Measurements from ENCODE around the gene AGO3. TPM values are rescaled to one million over a fixed set of nuclear protein-coding genes. Genes with fewer than 3 reads are reported as not detected.

The AGO3 gene
- total RNA-seq, 1 donor from 2014 or later, result 29.2 TPM

- Mint-ChIP-seq H3K9me3 (no peaks in the 10 kb centered on the region), H3K4me3 (no peak overlapping the region), H3K4me1 (peaks cover 3% of the 10 kb centered on the region), H3K27me3 (ENCODE audit: low read depth) (no peaks in the 10 kb centered on the region), H3K27ac (ENCODE audit: unreplicated experiment) (no peak overlapping the region), H3K36me3 (ENCODE audit: low read depth) (peaks cover 12% of the 10 kb centered on the region)
- TF ChIP-seq CTCF (conservative IDR thresholded peaks at IDR 0.05), result no peak
- DNase-seq (ENCODE audit: low read depth, low spot score), result no peak
These were observed 37.6 kb upstream of the AGO3 start for GRCh38 chr1:35893051-35893879.

GRCh38 chr1:35894183-35894582, 36.7 kb upstream of the AGO3 start:
- Mint-ChIP-seq H3K9me3 (no peaks in the 10 kb centered on the region), H3K27ac (ENCODE audit: unreplicated experiment) (no peak overlapping the region), H3K27me3 (ENCODE audit: low read depth) (no peaks in the 10 kb centered on the region), H3K4me3 (no peak overlapping the region), H3K4me1 (peaks cover 3% of the 10 kb centered on the region), H3K36me3 (ENCODE audit: low read depth) (peaks cover 13% of the 10 kb centered on the region)
- no peak for TF ChIP-seq CTCF (conservative IDR thresholded peaks at IDR 0.05)
- DNase-seq (ENCODE audit: low read depth, low spot score), result no peak

GRCh38 chr1:35894656-35895055, 36.2 kb upstream of the AGO3 start:
- H3K4me1 Mint-ChIP-seq, result peaks cover 3% of the 10 kb centered on the region
- DNase-seq (ENCODE audit: low read depth, low spot score), result no peak
- H3K27ac Mint-ChIP-seq (ENCODE audit: unreplicated experiment), result no peak overlapping the region
- H3K36me3 Mint-ChIP-seq (ENCODE audit: low read depth), result peaks cover 13% of the 10 kb centered on the region
- no peaks in the 10 kb centered on the region for H3K27me3 Mint-ChIP-seq (ENCODE audit: low read depth)
- no peak overlapping the region for H3K4me3 Mint-ChIP-seq
- no peaks in the 10 kb centered on the region for H3K9me3 Mint-ChIP-seq
- TF ChIP-seq CTCF (conservative IDR thresholded peaks at IDR 0.05), result no peak

GRCh38 chr1:35899941-35900340, 31.0 kb upstream of the AGO3 start:
- H3K27me3 Mint-ChIP-seq (ENCODE audit: low read depth), result no peaks in the 10 kb centered on the region
- TF ChIP-seq CTCF (conservative IDR thresholded peaks at IDR 0.05), result no peak
- H3K9me3 Mint-ChIP-seq, result no peaks in the 10 kb centered on the region
- H3K4me1 Mint-ChIP-seq, result no peaks in the 10 kb centered on the region
- H3K36me3 Mint-ChIP-seq (ENCODE audit: low read depth), result peaks cover 14% of the 10 kb centered on the region
- H3K27ac Mint-ChIP-seq (ENCODE audit: unreplicated experiment), result no peak overlapping the region
- H3K4me3 Mint-ChIP-seq, result no peak overlapping the region
- no peak for DNase-seq (ENCODE audit: low read depth, low spot score)

- H3K36me3 Mint-ChIP-seq (ENCODE audit: low read depth), result peaks cover 14% of the 10 kb centered on the region
- H3K9me3 Mint-ChIP-seq, result no peaks in the 10 kb centered on the region
- H3K4me3 Mint-ChIP-seq, result no peak overlapping the region
- H3K27ac Mint-ChIP-seq (ENCODE audit: unreplicated experiment), result no peak overlapping the region
- no peak for TF ChIP-seq CTCF (conservative IDR thresholded peaks at IDR 0.05)
- H3K4me1 Mint-ChIP-seq, result no peaks in the 10 kb centered on the region
- DNase-seq (ENCODE audit: low read depth, low spot score), result no peak
- H3K27me3 Mint-ChIP-seq (ENCODE audit: low read depth), result no peaks in the 10 kb centered on the region
These were observed 29.7 kb upstream of the AGO3 start for GRCh38 chr1:35901235-35901634.
